GM19468 (cell line): ENCODE results near the gene BTBD7.

Experiments used
- ATAC-seq: cut with Tn5 transposase; IDR thresholded peaks from one replicate; pipeline ENCODE4 v1.9.1; 2021; ENCODE audit warnings: mild to moderate bottlenecking, moderate library complexity, moderate number of reproducible peaks; ENCODE audit not compliant: unreplicated experiment; ENCODE audit errors: extremely low read depth

Gene BTBD7

DNA sequence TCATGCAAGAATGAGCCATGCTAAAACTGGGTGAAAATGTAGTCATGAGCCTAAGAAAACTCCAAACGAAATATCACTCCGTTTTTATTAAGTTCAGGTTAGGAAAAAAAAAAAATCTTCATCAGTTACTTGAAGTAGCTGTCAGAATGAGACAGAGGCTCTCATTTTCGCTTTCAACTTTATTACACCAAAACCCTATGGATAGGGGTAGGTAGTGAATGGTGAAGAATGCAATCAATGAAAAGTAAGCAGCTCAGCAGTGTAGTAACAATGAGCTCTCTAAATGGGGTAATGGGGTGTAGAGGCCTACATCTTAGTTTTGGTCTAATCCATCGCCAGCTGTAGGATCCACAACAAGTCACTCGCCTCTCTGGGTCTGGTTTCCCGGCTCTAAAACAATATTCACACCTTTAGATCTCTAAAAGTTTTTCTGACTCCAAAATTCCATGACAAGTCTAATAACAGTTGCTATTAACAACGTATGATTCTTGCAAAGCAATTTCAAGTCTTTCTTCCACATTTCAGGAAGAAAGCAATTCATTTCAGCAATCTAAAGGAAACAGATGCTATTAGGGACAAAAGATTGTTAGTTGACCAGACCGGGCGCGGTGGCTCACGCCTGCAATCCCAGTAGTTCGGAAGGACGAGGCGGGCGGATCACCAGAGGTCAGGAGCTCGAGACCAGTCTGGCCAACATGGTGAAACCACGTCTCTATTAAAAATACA, 1.7 kb downstream of the BTBD7 start:
- no peak for ATAC-seq

DNA sequence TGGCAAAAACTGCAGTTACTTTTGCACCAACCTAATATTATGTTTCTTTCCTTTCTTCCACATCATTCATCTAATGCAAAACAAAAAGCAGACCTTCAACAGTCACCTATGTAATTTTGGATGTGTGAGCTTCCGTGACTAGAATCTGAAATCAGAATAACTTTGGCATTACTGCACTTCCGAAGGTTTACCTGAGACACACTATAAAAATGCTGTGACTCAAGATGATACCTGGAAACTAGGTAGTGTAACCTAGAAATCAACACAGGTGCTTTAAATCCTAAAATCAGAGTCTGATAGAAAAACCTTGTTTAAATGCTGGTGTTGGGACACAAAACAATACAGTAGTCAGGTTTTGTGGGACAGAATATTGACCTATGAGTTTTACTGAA, 2.2 kb downstream of the BTBD7 start:
- ATAC-seq: no peak

GRCh38 chr14:93329965-93330608, 2.7 kb downstream of the BTBD7 start:
- no peak for ATAC-seq

- ATAC-seq: no peak
Observed at GRCh38 chr14:93328546-93328945, 4.3 kb downstream of the BTBD7 start.

- ATAC-seq: no peak
Observed at GRCh38 chr14:93326196-93326595, 6.6 kb downstream of the BTBD7 start.

DNA sequence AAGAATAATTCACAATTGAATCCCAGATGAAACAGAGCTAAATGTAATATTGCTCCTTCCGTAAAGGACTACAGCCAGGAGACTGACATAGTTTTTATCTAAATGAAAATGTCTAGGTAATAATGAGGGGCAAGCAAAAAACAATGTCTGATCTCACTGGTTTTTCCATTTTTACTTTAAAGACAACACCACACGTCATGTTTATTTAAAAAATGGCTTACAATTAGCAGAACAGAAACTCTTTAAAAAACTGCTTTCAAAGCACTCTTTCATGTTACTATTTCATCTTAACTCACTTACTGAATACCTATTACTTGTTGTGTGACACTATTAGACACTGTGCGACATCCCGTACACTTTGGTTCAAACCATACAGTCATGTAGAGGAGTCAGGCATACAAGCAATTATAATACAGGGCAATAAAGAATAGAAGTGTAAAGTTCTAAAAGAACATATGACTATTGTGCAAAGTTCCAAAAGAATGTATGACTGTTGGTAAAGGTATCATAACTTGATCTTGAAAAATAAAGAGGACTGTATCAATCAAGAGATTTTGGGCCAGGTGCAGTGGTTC, 9.1 kb downstream of the BTBD7 start:
- ATAC-seq: no peak

DNA sequence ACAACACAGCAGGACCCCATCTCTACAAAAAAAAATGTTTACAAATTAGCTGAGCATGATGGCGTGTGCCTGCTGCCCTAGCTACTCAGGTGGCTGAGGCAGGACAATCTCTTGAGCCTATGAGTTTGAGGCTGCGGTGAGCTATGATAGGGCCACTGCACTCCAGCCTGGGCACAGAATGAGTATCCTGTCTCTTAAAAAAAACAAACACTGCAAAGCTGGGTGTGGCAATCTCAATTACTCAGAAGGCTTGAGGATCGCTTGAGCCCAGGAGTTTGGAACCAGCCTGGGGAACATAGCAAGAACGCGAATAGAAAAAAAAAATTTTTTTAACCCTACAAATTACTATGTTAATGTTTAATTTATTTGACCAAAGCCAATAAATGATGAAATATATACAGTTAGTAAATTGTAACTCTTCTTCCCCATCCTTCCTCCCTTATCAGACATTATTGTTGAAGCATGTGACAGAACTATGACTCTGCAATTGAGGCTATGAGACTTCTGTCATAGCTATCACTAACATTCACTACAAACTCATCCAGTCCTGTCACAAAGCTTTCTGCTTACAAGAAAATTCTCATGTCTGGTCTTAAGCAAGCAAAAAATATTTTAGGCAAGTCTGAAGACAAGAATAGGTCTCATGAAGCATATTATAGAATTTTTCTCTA, 9.8 kb downstream of the BTBD7 start:
- ATAC-seq: no peak

DNA sequence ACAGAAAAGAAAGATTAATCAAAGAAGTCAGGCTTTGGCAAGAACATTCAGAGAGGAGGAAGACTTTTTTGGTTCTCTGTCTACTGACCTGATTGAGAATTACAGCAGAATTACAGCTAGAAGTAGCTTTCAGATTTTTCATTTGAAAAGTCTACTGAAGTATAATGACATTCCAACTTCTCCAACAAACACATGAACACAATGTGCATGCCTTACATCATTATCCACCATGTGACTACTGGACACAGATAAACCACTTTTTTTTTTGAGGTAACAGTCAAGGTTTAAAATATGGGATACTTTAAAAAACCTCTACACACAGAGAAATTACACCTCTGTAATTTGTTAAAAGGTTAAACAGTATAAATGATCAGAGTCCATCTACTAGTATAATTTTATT, 12.3 kb downstream of the BTBD7 start:
- no peak for ATAC-seq

DNA sequence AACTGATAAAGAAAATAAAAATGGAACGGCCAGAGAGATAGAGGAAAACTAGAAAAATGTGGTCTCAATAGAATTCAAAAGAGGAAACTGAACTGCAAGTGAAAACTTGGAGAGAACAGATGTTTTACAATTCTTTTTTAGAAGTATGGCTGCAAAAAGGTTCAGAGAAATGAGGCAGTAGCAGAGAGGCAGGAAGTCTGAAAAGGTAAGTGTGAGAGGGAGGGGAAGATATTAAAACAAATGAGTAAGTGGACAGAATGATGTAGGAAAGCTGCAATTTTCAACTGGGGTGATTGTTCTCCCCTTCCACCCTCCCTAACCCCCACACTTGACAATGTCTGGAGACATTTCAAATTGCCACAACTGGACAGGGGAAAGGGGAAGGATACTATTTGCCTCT, 12.9 kb downstream of the BTBD7 start:
- ATAC-seq: no peak

GRCh38 chr14:93319494-93319893, 13.3 kb downstream of the BTBD7 start:
- no peak for ATAC-seq

GRCh38 chr14:93318927-93319326, 13.9 kb downstream of the BTBD7 start:
- no peak for ATAC-seq

- ATAC-seq: no peak
Observed at GRCh38 chr14:93317875-93318807, 14.7 kb downstream of the BTBD7 start.

DNA sequence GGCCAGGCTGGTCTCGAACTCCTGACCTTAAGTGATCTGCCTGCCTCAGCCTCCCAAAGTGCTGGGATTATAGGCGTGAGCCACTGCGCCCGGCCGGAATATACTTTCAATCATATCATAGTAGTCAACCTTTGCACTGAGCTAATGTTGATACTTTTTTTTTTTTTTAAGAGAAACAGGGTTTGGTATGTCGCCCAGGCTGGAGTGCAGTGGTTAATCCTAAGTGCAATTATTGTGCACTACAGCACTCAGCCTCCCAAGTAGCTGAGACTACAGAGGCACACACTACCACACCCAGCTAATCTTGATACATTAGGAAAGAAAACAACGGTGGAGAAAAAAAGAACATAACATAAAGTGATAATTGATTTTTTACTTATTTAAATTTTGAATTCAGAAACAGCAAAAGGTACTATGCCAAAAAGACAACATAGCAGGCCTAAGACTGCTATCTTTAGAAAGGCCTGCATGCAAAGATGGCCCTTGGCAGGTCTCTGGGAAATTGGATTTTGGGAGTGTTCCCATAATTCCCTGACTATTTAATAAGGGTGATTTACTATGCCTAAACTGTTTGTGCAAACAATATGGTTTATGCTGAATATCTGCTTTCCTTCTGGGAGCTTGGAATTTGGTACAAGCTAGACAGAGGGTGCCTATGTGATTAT, 15.5 kb downstream of the BTBD7 start:
- no peak for ATAC-seq

DNA sequence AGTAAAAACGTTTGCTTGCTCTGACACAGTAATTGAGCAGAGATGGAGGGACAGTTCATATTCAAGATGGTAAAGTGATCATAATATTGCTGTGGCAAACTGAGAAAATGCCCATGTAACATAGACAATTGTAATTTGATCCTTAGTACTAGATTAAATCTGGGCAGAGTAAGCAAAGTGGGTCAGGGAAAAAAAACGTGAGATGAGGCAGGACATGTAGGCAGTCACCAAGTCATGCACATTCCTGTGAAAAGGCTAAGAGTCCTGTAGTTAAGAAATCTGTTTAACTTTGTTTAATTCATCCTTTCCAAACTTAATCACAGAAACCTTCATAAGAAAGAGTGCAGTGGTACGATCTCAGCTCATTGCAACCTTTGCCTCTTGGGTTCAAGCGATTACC, 16.1 kb downstream of the BTBD7 start:
- ATAC-seq: no peak

GRCh38 chr14:93315575-93315974, 17.3 kb downstream of the BTBD7 start:
- no peak for ATAC-seq

DNA sequence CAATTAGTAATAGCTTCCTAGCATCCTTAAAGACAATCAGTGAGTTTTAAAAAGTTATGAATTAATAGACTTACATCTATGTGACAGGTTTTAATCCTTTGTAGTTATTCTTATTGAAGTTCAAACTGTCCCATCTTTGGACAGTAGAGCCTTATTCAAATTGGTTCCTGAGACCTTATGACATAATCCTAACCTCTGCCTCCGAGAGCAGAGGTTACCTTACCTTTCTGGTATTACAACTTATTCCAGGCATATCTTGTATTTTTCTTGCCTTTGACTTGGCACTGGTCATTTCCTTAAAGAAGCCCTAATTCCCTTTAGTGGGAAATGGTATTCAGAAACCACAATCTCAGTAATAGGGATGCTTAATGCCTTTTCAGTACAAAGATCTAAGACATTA, 21.8 kb downstream of the BTBD7 start:
- ATAC-seq: no peak

GRCh38 chr14:93309427-93309966, 23.3 kb downstream of the BTBD7 start:
- ATAC-seq: no peak

DNA sequence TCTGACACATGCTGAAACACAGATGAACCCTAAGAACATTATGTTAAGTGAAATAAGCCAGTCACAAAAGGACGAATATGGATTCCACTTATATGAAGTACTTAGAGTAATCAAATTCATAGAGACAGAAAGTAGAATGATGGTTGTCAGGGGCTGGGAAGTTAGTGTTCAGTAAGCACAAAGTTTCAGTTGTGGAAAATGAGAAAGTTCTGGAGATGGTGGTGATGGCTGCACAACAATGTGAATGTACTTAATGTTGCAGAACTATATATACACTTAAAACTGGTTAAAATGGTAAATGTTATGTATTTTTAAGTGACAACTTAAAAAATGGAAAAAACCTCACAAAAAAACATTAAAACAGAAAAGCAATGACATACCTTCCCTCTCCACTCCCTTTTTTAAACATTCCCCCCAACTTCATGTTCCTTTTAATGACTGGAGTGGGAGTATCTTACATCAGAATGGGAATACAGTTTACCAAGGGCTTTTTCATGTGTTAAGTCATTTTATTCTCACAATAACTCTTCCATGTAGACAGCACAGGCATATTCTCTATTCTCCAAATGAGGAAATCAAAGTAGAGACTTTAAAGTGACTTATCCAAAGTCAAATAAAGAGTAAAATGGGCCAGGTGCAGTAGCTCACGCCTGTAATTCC, 24.0 kb downstream of the BTBD7 start:
- no peak for ATAC-seq

GRCh38 chr14:93306812-93307211, 26.0 kb downstream of the BTBD7 start:
- ATAC-seq: no peak
